Left ventricle myocardium superior (tissue), 1 donor: ENCODE data around the gene ESR1. TPM values are rescaled to one million over a fixed set of nuclear protein-coding genes. Genes with fewer than 3 reads are reported as not detected.
"Not testable (repeated sequence)": the region's sequence is repeated elsewhere in the genome, so short reads cannot be mapped to it uniquely, and the experiment has no call there.

Source experiments
- ATAC-seq: fragments of 200-7000 bp; cut with Tn5 transposase; one replicate; pipeline ENCODE4 v1.9.1; 2020; ENCODE audit warnings: mild to moderate bottlenecking, moderate library complexity
- DNase-seq: peaks from one replicate; pipeline ENCODE4 v3.0.0-alpha.2; 2020
- intact Hi-C: fragments of 100-400 bp; cut with micrococcal nuclease; formaldehyde crosslinking; loops from one replicate; pipeline ENCODE4 v1.11.0; 2022
- total RNA-seq: library from RNA; stranded (reverse); fragmentation: NEBNext Ultra II Directional; extraction: Animal tissue kit (Norgen Biotek cat#: 25700); gene quantifications from one replicate; pipeline ENCODE4 v1.2.1, GENCODE V29; 2021
- donor health status: DM: no; HTN: yes; CAD: no; lungs with severe emphysema.

The ESR1 gene
- total RNA-seq, 1 donor from 2014 or later: 1.3 TPM

- ATAC-seq: peak; percentile 53
- intact Hi-C loops: no loop called here
- no peak for DNase-seq
These were observed 1.1 kb downstream of the ESR1 start for GRCh38 chr6:151808371-151809241.

DNA sequence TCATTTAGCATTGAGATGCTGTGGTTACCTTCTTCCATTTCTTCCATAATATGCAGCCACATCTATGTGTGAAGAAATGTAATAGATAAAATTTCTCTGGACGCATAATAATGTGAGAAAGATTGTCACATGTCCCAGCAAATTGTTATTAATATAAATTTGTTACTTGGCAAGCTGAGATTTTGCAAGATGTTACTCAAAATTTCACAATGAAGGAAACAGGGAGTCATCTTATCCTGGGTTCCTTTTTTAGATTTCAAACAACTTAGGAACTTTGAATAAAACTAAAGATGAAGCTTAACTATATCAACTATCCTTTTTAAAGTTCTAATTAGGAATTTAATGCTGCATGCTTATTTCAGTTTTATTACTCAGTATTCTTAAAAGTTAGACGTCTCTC, 3.6 kb downstream of the ESR1 start:
- no peak for DNase-seq
- no peak for ATAC-seq
- intact Hi-C loops: no loop called here

GRCh38 chr6:151813858-151814257, 6.4 kb downstream of the ESR1 start:
- intact Hi-C loops: no loop called here
- ATAC-seq: no peak

GRCh38 chr6:151814614-151815013, 7.1 kb downstream of the ESR1 start:
- intact Hi-C loops: no loop called here
- no peak for DNase-seq
- ATAC-seq: no peak

More at GRCh38 chr6:151813858-151814257, 6.4 kb downstream of the ESR1 start:
- DNase-seq: no peak

DNA sequence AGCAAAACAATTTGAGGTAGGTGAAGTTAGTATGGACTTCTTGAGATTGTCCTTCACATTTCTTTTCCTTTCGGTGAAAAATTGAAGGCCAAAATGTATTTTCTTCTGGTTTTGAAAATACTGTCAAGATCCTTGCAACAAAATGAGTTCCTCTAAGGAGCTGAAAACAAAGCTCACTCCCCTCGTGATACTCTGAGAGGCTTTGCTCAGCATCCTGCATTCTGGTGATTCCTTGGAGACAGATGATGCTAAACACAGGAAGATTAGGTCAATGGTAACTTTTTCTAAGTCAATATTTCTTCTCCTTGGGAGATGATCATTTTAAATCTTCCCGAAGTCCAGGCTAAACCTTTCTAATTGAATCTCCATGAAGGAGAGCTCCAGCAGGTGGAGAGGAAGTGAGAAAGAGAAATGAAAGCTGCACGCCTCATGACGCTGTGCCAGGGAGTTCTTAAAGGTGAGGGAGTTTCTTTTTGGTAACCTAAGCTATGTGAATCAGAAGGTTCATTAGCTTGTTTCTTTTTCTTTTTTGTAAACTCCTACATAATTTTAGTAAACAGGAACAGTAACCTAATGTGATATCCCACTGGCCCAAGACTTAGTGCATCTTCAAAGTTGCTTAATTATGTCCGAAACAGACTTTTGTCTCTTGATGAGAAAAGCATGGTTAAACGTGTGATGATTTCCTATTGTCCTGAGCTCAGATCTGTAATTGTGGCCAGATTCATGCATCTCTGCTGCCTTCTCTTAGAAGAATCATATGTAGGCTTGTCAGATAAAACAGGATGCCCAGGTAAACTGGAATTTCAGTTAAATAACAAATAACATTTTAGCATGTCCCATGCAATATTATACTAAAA, 15.0 kb downstream of the ESR1 start:
- intact Hi-C loops: no loop called here
- DNase-seq (no peak), ATAC-seq (no peak)

GRCh38 chr6:151826517-151827142, 19.1 kb downstream of the ESR1 start:
- intact Hi-C loops: no loop called here

GRCh38 chr6:151832710-151833109, 25.2 kb downstream of the ESR1 start:
- no peak for ATAC-seq
- no peak for DNase-seq
- intact Hi-C loops: no loop called here

More at GRCh38 chr6:151826517-151827142, 19.1 kb downstream of the ESR1 start:
- DNase-seq: no peak
- ATAC-seq: no peak

DNA sequence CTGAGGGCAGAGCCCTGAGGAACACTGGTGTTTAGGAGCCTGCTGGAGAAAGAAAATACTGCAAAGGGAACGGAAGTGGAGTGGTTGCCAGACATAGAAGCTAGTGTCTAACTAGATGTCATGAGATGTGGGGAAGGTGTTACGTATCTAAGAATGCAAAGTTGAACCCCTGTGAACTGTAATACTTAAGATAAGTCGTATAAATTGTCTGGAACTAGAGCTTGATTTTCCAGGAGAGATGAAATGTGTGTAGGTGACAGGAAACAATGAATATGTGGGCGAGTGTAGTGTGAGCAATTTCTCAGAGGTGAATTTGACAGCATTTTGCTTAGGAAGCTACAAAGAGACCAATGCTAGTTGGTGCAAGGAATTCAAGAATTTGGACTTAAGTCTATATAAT, 27.9 kb downstream of the ESR1 start:
- ATAC-seq: no peak
- DNase-seq: no peak
- intact Hi-C loops: no loop called here

DNA sequence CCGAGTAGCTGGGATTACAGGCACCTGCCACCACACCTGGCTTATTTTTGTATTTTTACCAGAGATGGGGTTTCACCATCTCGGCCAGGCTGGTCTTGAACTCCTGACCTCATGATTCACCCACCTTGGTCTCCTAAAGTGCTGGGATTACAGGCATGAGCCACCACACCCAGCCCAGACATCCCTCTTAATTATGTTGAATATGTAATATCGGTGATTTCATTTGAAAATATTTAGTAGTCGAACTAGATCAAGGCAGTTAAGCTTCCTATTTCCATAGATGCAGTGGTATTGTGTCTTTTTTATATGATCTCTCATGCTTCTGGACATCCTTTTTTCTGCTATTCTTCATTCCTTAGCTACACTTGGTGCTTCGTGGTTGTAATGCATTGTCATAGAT, 29.7 kb downstream of the ESR1 start:
- DNase-seq (no peak), ATAC-seq (no peak)
- intact Hi-C loops: no loop called here

GRCh38 chr6:151842816-151843215, 35.3 kb downstream of the ESR1 start:
- ATAC-seq (no peak), DNase-seq (no peak)
- intact Hi-C loops: no loop called here

GRCh38 chr6:151847064-151847463, 39.6 kb downstream of the ESR1 start:
- intact Hi-C loops: no loop called here
- DNase-seq (no peak), ATAC-seq (no peak)

GRCh38 chr6:151850479-151851003, 43.1 kb downstream of the ESR1 start:
- intact Hi-C loops: no loop called here
- no peak for ATAC-seq
- DNase-seq: no peak

- no peak for DNase-seq
- ATAC-seq: peak; percentile 34
- intact Hi-C loops: no loop called here
These were observed 50.8 kb downstream of the ESR1 start for GRCh38 chr6:151858294-151858693.

GRCh38 chr6:151862461-151862860, 55.0 kb downstream of the ESR1 start:
- intact Hi-C loops: no loop called here

DNA sequence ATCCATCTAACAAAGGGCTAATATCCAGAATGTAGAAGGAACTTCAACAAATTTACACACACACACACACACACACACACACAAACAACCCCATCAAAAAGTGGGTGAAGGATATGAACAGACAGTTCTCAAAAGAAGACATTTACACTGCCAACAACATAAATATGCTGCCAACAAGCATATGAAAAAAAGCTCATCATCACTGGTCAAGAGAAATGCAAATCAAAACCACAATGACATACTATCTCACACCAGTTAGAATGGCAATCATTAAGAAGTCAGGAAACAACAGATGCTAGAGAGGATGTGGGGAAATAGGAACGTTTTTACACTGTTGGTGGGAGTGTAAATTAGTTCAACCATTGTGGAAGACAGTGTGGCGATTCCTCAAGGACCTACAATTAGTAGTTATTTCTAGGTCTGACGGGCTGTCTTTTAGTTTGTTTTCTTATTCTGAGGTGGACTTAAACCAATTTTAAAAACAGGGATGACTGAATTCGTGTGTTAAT, 59.9 kb downstream of the ESR1 start:
- ATAC-seq, DNase-seq, intact Hi-C loops: not testable (repeated sequence)

More at GRCh38 chr6:151862461-151862860, 55.0 kb downstream of the ESR1 start:
- DNase-seq (no peak), ATAC-seq (no peak)

- DNase-seq (no peak), ATAC-seq (peak; percentile 64)
- intact Hi-C loops: no loop called here
These were observed 61.9 kb downstream of the ESR1 start for GRCh38 chr6:151869345-151869744.

- DNase-seq (no peak), ATAC-seq (peak; percentile 70)
- intact Hi-C loops: no loop called here
These were observed 62.3 kb downstream of the ESR1 start for GRCh38 chr6:151869787-151870186.

DNA sequence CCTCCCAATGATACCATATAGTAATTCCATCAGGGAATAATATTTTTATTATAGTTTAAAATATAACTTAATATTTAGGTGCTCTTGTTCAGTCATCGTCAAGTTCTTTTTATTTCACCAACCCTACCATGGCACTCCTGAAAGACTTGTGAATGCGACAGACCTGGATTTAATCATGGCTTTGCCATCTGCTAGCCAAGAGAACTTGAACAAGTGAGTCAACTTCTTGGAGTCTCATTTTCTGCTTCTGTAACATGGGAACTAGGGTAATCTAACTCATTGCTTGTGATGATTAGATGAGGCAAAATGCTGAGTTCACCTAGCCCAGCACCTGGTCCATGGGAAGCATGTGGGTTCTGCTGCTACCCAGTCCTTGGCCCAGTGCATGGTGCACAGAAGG, 62.9 kb downstream of the ESR1 start:
- intact Hi-C loops: no loop called here
- no peak for DNase-seq
- no peak for ATAC-seq

GRCh38 chr6:151875524-151875923, 68.0 kb downstream of the ESR1 start:
- intact Hi-C loops: no loop called here
- DNase-seq (no peak), ATAC-seq (no peak)
